ENCODE measurements around the gene HDC.

Gene HDC

DNA sequence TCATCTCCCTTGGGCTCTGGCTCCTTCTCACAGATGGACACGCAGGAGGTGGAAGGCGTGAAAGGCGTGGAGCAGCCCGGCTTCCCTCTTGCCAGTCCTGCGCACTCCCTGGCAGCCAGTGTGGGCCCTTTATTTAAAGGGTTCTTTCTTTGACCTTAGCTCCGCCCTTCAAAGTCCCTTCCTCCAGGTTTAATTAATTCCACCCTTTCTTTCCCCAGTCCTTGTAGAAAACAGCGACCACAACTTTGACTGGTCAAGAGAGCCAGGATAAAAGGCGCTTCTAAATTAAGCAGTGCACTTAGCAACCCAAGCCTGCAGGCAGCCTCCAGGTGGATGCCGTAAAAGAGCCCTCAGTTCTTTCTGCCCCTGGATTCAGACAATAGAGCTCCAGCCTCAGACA is at the start of gene HDC:
Gene HDC, minus strand, starts transcription at position 107 of the 400 bp plus-strand sequence. Its CDS starts 103 bp downstream, at position 4.
- no peak for DNase-seq

- no peak for DNase-seq
Observed at GRCh38 chr15:50312636-50313035, 47.1 kb upstream of the HDC start.

DNA sequence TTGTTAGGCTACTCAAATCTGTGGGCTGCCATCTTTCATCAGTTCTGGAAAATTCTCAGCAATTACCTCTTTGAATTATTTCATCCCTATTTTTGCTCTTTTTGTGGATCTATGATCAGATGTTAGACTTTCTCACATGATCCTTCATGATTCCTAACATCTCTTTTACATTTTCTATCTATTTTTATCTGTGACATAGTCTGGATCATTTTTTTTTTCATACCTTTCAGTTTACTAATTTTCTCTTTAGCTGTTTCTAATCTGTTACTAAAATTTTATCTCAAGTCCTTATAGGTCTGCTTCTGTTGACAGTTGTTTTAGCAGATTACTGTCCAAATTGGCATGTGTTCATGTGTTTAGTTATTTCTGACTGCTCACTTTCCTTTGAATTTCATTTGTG is 42.3 kb upstream of the HDC start:
- no peak for DNase-seq

DNA sequence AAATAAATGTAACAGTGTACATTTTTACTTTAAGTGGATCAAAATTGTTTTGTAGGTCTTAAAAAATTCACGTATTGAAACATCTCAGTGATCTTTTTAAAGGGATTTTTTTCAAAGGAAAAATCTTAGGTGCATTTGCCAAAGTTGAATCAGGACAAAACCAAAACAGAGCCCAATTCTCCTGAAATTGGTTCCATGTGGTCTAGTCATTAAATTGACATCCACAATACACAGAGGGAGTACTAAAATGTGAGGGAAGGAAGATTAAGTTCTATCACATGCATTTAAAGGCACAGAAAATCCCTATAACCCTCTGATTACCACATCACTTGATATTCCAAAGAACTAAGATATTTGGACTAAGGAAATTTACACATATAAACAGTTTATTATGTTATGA is 39.3 kb upstream of the HDC start:
- no peak for DNase-seq

DNA sequence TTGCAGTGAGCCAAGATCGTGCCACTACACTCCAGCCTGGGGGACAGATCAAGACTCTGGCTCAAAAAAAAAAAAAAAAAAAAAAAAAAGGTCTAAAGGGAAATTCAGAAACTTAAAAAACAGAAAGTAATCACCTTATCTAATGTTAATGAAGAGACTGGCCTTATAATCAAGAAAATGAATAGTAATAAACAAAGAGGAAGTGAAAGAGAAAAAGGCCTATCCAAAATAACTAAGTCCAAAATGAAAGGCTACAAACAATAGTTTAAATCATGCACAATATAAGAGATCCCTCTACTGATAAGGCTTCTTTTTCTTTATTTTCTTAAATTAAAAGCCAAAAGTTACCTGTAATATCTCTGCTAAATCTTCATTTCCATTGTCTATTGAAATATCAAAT is 37.1 kb upstream of the HDC start:
- DNase-seq, result no peak

DNA sequence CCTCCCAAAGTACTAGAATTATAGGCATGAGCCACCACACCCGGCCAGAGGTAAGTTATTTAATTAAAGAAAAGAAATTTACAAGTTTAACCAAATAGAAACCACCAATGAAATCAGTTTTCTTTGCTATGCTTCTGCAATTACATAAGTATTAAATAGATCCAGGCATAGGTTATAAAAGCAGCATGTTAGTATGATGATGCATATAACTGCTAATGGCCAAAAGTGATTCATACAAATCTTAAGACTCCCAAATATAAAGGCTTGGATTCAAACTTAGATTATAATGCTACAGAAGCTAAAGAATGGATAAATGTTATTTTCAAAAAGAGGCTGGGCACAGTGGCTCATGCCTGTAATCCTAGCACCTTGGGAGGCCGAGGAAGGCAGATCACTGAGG is 32.8 kb upstream of the HDC start:
- no peak for DNase-seq

DNA sequence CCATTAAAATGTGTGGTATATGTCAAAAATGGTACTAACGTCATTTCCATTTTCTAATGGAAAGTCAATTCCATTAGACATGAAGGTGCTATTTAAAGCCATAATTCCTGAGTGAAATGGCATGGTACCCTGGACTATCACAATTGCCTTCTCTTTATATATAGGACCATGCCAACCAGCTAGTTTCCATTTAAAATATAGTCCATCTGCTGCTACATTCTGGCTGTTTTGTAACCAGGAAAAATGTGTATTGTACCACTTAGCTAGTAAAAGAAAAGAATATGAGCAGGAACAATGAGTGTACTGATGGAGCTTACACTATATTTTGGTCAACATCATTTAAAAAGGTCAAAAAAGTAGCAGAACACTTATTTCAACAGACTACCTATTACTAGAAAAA is 30.4 kb upstream of the HDC start:
- DNase-seq, result no peak

- no peak for DNase-seq
Observed at GRCh38 chr15:50289749-50290148, 24.2 kb upstream of the HDC start.

- no peak for DNase-seq
Observed at GRCh38 chr15:50287324-50288116, 22.0 kb upstream of the HDC start.

- DNase-seq, result no peak
Observed at GRCh38 chr15:50281427-50281826, 15.9 kb upstream of the HDC start.

DNA sequence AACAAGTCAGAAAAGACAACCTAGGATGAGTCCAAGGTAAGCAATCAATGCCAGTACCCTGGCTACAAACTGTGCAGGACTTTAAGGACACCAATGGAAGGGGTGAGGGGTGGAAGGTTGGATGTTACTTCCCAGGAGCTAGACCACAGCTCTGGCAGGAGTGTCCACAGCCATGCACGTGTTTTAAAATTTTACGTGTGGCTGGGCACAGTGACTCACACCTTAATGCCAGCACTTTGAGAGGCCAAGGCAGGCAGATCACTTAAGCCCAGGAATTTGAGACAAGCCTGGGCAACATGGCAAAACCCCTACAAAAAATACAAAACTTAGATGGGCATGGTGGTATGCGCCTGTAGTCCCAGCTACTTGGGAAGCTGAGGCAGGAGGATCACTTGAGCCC is 14.7 kb upstream of the HDC start:
- no peak for DNase-seq

DNA sequence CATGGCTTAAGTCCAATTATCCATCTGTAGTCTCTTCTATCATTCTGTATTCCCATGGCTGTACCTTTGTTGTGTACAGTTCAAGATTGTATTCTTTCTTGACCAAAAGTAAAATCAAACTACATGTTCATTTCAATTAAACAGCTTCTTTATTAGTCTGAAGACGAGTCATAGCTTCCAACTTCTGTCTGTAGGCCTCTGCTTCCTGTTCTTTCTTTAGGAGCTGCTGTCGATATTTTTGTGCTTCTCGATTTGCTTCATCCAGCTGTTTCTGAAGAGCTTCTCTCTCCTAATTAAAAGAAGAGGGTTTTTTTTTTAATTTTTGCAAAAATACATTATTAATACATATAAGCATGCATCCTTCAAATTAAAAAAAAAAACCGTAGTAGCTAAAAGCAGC is 13.0 kb upstream of the HDC start:
- DNase-seq, result no peak

- no peak for DNase-seq
Observed at GRCh38 chr15:50277370-50277769, 11.8 kb upstream of the HDC start.

DNA sequence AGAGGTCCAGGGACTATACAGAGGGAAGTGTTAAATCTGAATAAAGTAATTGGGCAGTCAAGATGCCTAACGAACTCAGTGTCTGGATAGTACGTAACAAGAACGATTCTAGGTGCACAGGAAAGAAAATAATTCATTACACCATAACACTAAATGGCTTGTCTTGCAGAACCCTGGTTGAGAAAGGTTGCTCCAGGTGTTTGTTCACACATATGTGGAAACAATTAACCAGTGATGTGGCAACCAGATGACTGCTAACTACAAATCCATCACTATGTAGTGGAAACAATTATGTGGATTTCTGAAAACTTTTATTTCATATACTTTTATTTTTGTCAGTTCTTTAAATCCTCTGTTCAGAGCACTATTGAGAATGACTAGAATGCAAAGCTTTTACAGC is 10.4 kb upstream of the HDC start:
- no peak for DNase-seq

- DNase-seq, result no peak
Observed at GRCh38 chr15:50275091-50275490, 9.6 kb upstream of the HDC start.

DNA sequence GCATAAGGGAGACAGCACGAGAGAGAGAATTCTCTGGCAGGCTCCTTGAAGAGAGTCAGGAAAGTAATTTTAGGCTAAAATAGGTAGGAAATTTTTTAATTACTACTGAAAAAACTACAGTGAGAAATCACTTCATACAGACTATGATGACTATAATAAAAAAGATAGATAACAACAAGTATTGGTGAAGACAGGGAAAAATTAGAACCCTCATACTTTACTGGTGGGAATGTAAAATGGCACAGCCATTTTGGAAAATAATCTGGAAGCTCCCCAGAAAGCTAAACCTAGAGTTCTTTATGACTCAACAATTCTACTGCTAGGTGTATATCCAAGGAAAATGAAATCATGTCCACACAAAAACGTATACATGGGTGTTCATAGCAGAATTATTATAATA is 2.1 kb upstream of the HDC start:
- no peak for DNase-seq

DNA sequence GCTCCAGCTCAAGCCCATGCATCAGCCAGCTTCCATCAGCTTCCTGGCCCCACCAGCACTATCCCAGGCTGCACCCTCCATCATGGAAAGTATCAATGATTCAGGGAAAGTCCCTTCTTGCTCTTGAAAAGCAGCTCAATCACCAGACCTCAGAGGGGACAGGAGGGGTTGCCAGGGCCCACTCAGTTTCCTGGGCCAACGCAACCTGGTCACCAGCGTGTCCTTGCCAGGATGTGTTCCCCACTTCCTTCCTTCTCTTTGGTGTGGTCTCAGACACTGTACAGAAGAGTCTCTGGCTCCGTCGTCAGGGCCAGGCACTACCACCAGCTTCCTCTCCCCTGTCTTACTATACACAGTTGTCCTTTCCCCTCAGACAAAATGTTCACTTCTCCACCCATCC is 3.0 kb downstream of the HDC start:
- peak; percentile 59 for DNase-seq

- DNase-seq, result peak; percentile 17
Observed at GRCh38 chr15:50261981-50262380, 3.5 kb downstream of the HDC start.

DNA sequence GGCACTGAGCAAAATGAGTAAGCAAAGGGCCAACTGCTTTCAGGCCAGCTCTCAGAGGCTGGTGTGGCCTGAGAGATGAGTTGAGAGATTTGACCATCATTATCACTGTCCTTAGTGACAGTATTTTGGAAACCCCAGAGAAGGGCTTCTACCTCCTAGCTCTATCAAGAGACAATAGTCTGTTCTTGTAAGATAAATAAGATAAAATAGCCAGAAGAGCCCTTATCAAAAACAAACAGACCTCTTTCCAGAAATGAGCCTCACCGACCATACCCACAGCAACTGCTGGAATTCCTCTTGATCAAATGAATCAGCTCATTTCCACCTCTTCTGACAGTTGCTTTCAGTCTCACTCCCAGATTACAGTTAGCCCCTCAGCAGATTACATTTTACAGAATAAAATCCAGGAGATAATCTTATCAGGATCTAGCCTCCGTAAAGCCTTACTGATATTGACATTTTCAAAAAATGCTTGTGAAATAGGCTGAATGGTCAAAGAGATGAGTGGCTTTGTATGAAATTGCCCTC is 4.5 kb downstream of the HDC start:
- no peak for DNase-seq

GRCh38 chr15:50259276-50259675 is 6.2 kb downstream of the HDC start:
- no peak for DNase-seq

- no peak for DNase-seq
Observed at GRCh38 chr15:50257924-50258323, 7.6 kb downstream of the HDC start.

DNA sequence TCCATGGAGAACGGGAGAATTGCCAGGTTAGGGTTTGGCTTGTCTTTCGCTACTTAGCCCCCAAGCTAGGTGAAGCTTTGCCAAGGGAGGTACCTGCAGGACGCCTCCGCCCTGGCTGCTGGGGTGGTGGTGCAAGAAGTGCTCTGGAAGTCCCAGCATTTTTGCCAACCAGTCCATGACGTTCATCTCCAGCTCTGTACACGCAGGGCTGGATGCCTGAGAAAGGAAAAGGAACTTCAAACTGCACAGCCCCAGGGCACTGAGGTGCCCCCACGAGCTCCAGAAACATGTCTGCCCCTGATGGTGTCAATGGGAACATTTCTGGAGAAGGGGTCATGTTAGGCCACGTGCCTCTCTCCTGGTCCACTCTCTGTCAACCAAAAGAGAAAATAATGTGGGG is 8.2 kb downstream of the HDC start:
- DNase-seq, result no peak

DNA sequence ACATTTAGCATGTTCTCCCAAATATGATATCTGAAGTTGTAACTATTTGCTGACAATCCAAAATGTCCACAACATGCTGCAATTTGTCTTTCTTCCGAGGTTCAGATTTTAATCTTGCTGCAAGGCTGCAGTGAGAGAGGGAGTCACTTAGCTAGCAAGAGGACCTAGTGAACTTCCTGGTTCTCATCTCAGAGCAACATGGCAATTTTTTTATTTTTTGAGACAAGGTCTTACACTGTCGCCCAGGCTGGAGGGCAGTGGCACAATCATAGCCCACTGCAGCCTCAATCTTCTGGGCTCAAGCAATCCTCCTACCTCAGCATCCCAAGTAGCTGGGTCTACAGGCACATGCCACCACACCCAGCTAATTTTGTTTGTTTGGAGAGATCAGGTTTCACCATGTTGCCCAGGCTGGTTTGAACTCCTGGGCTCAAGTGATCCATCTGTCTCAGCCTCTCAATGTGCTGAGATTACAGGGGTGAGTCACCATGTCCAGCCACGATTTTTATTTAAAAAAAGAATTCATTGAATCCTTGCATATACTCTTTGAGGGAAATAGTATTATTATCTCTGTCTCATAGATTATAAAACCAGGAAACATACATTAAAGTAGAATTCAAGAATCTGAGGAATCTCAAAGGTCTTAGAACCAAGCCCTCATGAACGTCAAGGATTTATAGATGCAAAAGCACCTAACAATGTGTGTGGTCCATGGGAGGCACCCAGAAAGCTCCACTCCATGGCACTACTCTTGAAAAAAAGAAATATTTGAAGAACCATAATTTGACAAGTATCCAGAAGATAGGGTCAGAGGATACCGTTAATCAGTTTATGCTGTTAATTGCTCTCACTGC is 9.1 kb downstream of the HDC start:
- DNase-seq, result no peak

DNA sequence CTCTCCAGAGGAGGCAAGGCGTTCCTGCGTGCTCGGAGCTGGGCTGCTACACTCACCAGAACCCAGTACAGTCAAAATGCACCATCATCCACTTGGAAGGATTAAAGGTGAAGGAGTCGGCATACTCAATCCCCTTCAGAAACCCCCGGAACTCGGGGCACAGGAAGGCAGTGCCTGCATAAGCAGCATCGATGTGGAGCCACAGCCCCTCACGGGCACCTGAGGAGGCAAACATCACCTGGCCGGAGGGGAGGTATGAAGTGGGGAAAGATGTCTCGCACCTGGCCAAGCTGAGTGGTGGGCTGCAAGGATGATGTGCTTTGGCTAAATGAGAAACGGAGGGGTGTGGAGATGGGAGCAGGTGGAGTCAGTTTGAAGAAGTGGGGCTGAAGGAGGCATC is 13.0 kb downstream of the HDC start:
- DNase-seq, result no peak
